HCT116 (cell line): ENCODE measurements around the gene TRIM26.

Experiments used
- ATF3 ChIP-seq: IDR thresholded peaks from 2 replicates; pipeline ENCODE4 v1.6.1; 2012
- CEBPB ChIP-seq: IDR thresholded peaks from 2 replicates; pipeline ENCODE4 v1.6.1; 2012; ENCODE audit warnings: low read depth
- CTCF ChIP-seq, 3 experiments: fragments of 200-600 bp in 1 of 3; sonication (generic) in 1 of 3; IDR thresholded peaks in 2 of 3; conservative IDR thresholded peaks in 1 of 3; 2 replicates each; pipeline ENCODE4 v1.5.1; 2012 to 2017; ENCODE audit warnings: low read depth in 2 of 3, low read length in 2 of 3, antibody characterized with exemption in 1 of 3, borderline replicate concordance in 1 of 3, control low read depth in 1 of 3, mild to moderate bottlenecking in 1 of 3, mixed read lengths in 1 of 3, mixed run types in 1 of 3, moderate library complexity in 1 of 3; ENCODE audit not compliant: insufficient read depth in 1 of 3
- EGR1 ChIP-seq: IDR thresholded peaks from 2 replicates; pipeline ENCODE4 v1.6.1; 2012; ENCODE audit warnings: low read depth
- ELF1 ChIP-seq: IDR thresholded peaks from 2 replicates; pipeline ENCODE4 v1.6.1; 2012; ENCODE audit warnings: low read depth, borderline replicate concordance
- EZH2 ChIP-seq: fragments of 200-600 bp; sonication (generic); IDR thresholded peaks from 2 replicates; pipeline ENCODE4 v1.6.1; 2017; ENCODE audit warnings: antibody characterized with exemption, mixed run types
- EZH2phosphoT487 ChIP-seq: fragments of 200-600 bp; IDR thresholded peaks from 2 replicates; pipeline ENCODE4 v1.6.1; 2018; ENCODE audit warnings: antibody characterized with exemption, borderline replicate concordance
- FOSL1 ChIP-seq: IDR thresholded peaks from 2 replicates; pipeline ENCODE4 v1.6.1; 2012; ENCODE audit warnings: low read depth
- JUND ChIP-seq: IDR thresholded peaks from 2 replicates; pipeline ENCODE4 v1.6.1; 2012
- POLR2A ChIP-seq: IDR thresholded peaks from 2 replicates; pipeline ENCODE4 v1.7.0; 2011; ENCODE audit warnings: borderline replicate concordance; ENCODE audit not compliant: insufficient read depth, insufficient read length; ENCODE audit errors: extremely low read depth
- RAD21 ChIP-seq: IDR thresholded peaks from 2 replicates; pipeline ENCODE4 v1.6.1; 2012; ENCODE audit warnings: low read depth, mild to moderate bottlenecking
- SIN3A ChIP-seq: IDR thresholded peaks from 2 replicates; pipeline ENCODE4 v1.6.1; 2012; ENCODE audit warnings: low read depth
- ZNF274 ChIP-seq: fragments of 200-500 bp; sonication (Bioruptor generic); IDR thresholded peaks from 2 replicates; pipeline ENCODE4 v1.6.1; 2014; ENCODE audit warnings: mild to moderate bottlenecking, low read depth, low read length, inconsistent platforms

DNA sequence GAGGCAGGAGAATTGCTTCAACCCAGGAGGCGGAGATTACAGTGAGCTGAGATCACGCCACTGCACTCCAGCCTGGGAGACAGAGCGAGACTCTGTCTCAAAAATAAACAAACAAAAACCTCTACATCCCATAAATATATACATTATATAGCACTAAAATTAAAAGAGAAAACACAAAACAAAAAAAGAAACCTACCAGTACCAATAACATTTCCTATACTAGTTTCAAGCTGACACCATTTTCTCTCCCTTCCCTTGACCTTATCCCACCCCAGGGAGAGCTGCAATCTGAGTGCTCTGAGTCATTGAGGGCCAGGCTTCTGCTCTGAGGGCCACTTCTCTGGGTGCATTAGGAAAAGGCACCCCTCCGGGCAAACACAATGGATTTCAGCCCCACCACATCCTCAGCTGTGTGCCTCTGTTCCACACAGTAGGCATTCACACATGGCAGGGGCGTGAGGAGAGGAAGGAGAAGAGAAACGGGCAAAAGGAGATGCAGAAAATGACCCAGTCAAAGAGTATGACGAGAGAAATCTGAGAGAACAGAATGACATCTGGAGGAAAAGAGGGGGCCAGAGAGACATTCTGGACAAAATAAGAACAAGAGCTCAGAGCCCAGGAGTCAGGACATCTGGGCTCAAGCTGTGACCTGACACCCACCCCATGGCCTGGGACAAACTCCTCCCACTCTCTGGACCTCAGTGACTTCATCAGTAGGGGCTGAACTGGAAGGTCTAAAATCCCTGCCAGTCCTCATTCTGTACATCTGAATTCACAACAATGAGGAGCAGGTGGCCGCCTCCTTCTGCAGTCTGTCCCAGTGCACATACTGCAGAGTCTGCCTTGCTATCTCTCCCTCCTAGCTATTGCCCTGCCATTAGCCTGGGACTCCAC lies 18.2 kb downstream of the TRIM26 start:
- TF ChIP-seq CTCF (IDR thresholded peaks at IDR 0.05 in 2 of 3, conservative IDR thresholded peaks at IDR 0.05 in 1 of 3; ENCODE audit: borderline replicate concordance in 1 of 3, insufficient read depth in 1 of 3, low read depth in 2 of 3, low read length in 2 of 3) (no peak), ELF1 (no peak), POLR2A (no peak), EZH2phosphoT487 (no peak), ATF3 (no peak), EGR1 (no peak), JUND (no peak), ZNF274 (no peak), CEBPB (no peak), EZH2 (no peak), RAD21 (no peak), SIN3A (no peak), FOSL1 (no peak)
